H1 (cell line): ENCODE measurements around the gene ISL2. TPM values are rescaled to one million over a fixed set of nuclear protein-coding genes. Genes with fewer than 3 reads are reported as not detected.

Experiments
- CTCF ChIA-PET: fragments of 300-600 bp; sonication (Branson Sonifier 250); formaldehyde crosslinking; loops from one replicate; lab custom pipeline; 2021; ENCODE audit not compliant: partially characterized antibody; lab: Charles Lee
- POLR2A ChIA-PET: fragments of 300-600 bp; sonication (Branson Sonifier 250); formaldehyde crosslinking; loops from one replicate; lab custom pipeline; 2021; ENCODE audit warnings: inconsistent platforms; ENCODE audit not compliant: partially characterized antibody; lab: Charles Lee
- DNase-seq, 2 experiments: peaks; one replicate each; pipeline versions ENCODE4 v3.0.0 to v3.0.0-alpha.2; 2010 to 2022; ENCODE audit warnings: low spot score in 2 of 2, low read depth in 1 of 2, mixed read lengths in 1 of 2
- FAIRE-seq: peaks from 2 replicates; lab custom pipeline; 2011; peaks lifted over from hg19 to GRCh38; lab: Jason Lieb, UNC
- H2AFZ ChIP-seq: 2 replicates; pipeline ENCODE4 v1.8.1; 2012; ENCODE audit warnings: low read length, inconsistent platforms
- H2AK5ac ChIP-seq: 2 replicates; pipeline ENCODE4 v1.6.1; 2013; ENCODE audit warnings: low read depth, low read length
- H2BK120ac ChIP-seq: replicated peaks from 2 replicates; pipeline ENCODE3; 2013; ENCODE audit warnings: low read depth, low read length, inconsistent platforms
- H2BK12ac ChIP-seq: 2 replicates; pipeline ENCODE4 v1.6.1; 2013; ENCODE audit warnings: low read depth, low read length
- H2BK15ac ChIP-seq: 2 replicates; pipeline ENCODE4 v1.6.1; 2013; ENCODE audit warnings: low read length
- H2BK20ac ChIP-seq: 2 replicates; pipeline ENCODE4 v1.6.1; 2013; ENCODE audit warnings: low read length
- H2BK5ac ChIP-seq: 2 replicates; pipeline ENCODE4 v1.6.1; 2013; ENCODE audit warnings: low read depth, low read length
- H3K14ac ChIP-seq: 2 replicates; pipeline ENCODE4 v1.6.1; 2013; ENCODE audit warnings: inconsistent platforms; ENCODE audit not compliant: insufficient read length
- H3K18ac ChIP-seq: 2 replicates; pipeline ENCODE4 v1.6.1; 2013; ENCODE audit warnings: low read length; ENCODE audit errors: extremely low read depth
- H3K23ac ChIP-seq: 2 replicates; pipeline ENCODE4 v1.6.1; 2013; ENCODE audit warnings: inconsistent platforms; ENCODE audit not compliant: insufficient read length
- H3K23me2 ChIP-seq: 2 replicates; pipeline ENCODE4 v1.6.1; 2013; ENCODE audit warnings: low read depth, low read length
- H3K27ac ChIP-seq: 2 replicates; pipeline ENCODE4 v1.6.1; 2011; ENCODE audit warnings: low read depth, low read length, inconsistent platforms
- H3K27me3 ChIP-seq, 4 experiments: replicated peaks in 1 of 4; 1 replicate in 1 of 4; 2 replicates in 3 of 4; pipeline versions ENCODE4 v1.6.1 to v1.8.1; 2011 to 2013; ENCODE audit warnings: low read length in 3 of 4, mild to moderate bottlenecking in 3 of 4, inconsistent platforms in 2 of 4, mixed read lengths in 2 of 4, moderate library complexity in 1 of 4; ENCODE audit not compliant: control insufficient read depth in 3 of 4, insufficient read depth in 3 of 4; ENCODE audit errors: extremely low read depth in 1 of 4
- H3K36me3 ChIP-seq, 4 experiments: 2 replicates each; pipeline versions ENCODE4 v1.6.1 to v1.8.1; 2011 to 2013; ENCODE audit warnings: mild to moderate bottlenecking in 4 of 4, low read length in 3 of 4, moderate library complexity in 2 of 4, control low read depth in 1 of 4, inconsistent platforms in 1 of 4; ENCODE audit not compliant: insufficient read depth in 4 of 4, control insufficient read depth in 2 of 4
- H3K4ac ChIP-seq: replicated peaks from 2 replicates; pipeline ENCODE3; 2013; ENCODE audit warnings: low read length, low read depth, mixed read lengths, inconsistent platforms; ENCODE audit not compliant: insufficient read length
- H3K4me1 ChIP-seq, 4 experiments: replicated peaks in 1 of 4; 1 replicate in 1 of 4; 2 replicates in 3 of 4; pipeline versions ENCODE4 v1.6.1 to v1.8.1; 2011 to 2013; ENCODE audit warnings: low read length in 3 of 4, inconsistent platforms in 2 of 4, mixed read lengths in 1 of 4; ENCODE audit not compliant: insufficient read depth in 4 of 4, control insufficient read depth in 3 of 4
- H3K4me2 ChIP-seq, 2 experiments: 2 replicates each; pipeline versions ENCODE4 v1.6.1 to v1.8.1; 2011 to 2013; ENCODE audit warnings: low read depth in 2 of 2, low read length in 2 of 2, control low read depth in 1 of 2, inconsistent platforms in 1 of 2, mild to moderate bottlenecking in 1 of 2; ENCODE audit not compliant: insufficient read depth in 1 of 2
- H3K4me3 ChIP-seq, 4 experiments: fragments of 200-600, 300-600 bp in 1 of 4; sonication (generic), shearing (Covaris generic), sonication (Bioruptor Twin) in 1 of 4; 2 replicates each; pipeline versions ENCODE4 v1.5.1 to v1.8.1; 2011 to 2016; ENCODE audit warnings: low read length in 4 of 4, low read depth in 3 of 4, control low read depth in 2 of 4, inconsistent platforms in 2 of 4, mild to moderate bottlenecking in 2 of 4, mixed read lengths in 1 of 4, moderate library complexity in 1 of 4; ENCODE audit not compliant: insufficient read depth in 2 of 4; ENCODE audit errors: extremely low read depth in 1 of 4
- H3K56ac ChIP-seq: replicated peaks from 2 replicates; pipeline ENCODE3; 2013; ENCODE audit warnings: low read depth, mild to moderate bottlenecking, mixed read lengths, low read length, inconsistent platforms; ENCODE audit not compliant: insufficient read length
- H3K79me1 ChIP-seq: 2 replicates; pipeline ENCODE4 v1.6.1; 2013; ENCODE audit warnings: low read depth, low read length, control low read depth
- H3K79me2 ChIP-seq, 2 experiments: 2 replicates each; pipeline versions ENCODE4 v1.6.1 to v1.8.1; 2012 to 2013; ENCODE audit warnings: low read length in 2 of 2, mild to moderate bottlenecking in 2 of 2, inconsistent platforms in 1 of 2; ENCODE audit not compliant: insufficient read depth in 2 of 2, control insufficient read depth in 1 of 2
- H3K9ac ChIP-seq, 4 experiments: replicated peaks in 1 of 4; 1 replicate in 1 of 4; 2 replicates in 3 of 4; pipeline versions ENCODE4 v1.6.1 to v1.8.1; 2011 to 2013; ENCODE audit warnings: low read depth in 3 of 4, low read length in 3 of 4, control low read depth in 2 of 4, mild to moderate bottlenecking in 2 of 4, moderate library complexity in 2 of 4, inconsistent platforms in 1 of 4; ENCODE audit errors: extremely low read depth in 1 of 4
- H3K9me3 ChIP-seq, 2 experiments: 2 replicates each; pipeline versions ENCODE4 v1.6.1 to v1.8.1; 2012 to 2013; ENCODE audit warnings: mild to moderate bottlenecking in 2 of 2, moderate library complexity in 2 of 2, control low read depth in 1 of 2, inconsistent platforms in 1 of 2, low read depth in 1 of 2, low read length in 1 of 2, mixed read lengths in 1 of 2; ENCODE audit not compliant: insufficient read depth in 2 of 2
- H4K20me1 ChIP-seq, 2 experiments: replicated peaks in 1 of 2; 2 replicates each; pipeline versions ENCODE3 to v1.8.1; 2011 to 2013; ENCODE audit warnings: inconsistent platforms in 2 of 2, low read length in 2 of 2, mild to moderate bottlenecking in 1 of 2; ENCODE audit not compliant: insufficient read depth in 2 of 2, control insufficient read depth in 1 of 2
- H4K5ac ChIP-seq: 2 replicates; pipeline ENCODE4 v1.6.1; 2013; ENCODE audit warnings: low read length, low read depth, mixed read lengths, inconsistent platforms; ENCODE audit not compliant: insufficient read length
- H4K8ac ChIP-seq: 2 replicates; pipeline ENCODE4 v1.8.0; 2013; ENCODE audit warnings: mild to moderate bottlenecking, moderate library complexity, low read length, inconsistent platforms; ENCODE audit not compliant: insufficient read depth; ENCODE audit errors: extremely low read depth
- H4K91ac ChIP-seq: replicated peaks from 2 replicates; pipeline ENCODE3; 2013; ENCODE audit warnings: low read length, mixed read lengths, inconsistent platforms; ENCODE audit not compliant: insufficient read length
- ATF3 ChIP-seq: IDR thresholded peaks from 2 replicates; pipeline ENCODE4 v1.6.1; 2011; ENCODE audit warnings: low read depth, mild to moderate bottlenecking, low read length; ENCODE audit not compliant: insufficient read depth
- BACH1 ChIP-seq: IDR thresholded peaks from 2 replicates; pipeline ENCODE4 v1.6.1; 2012; ENCODE audit warnings: low read length, improper control_type of control experiment
- EZH2 ChIP-seq: fragments of 200-600 bp; sonication (generic); IDR thresholded peaks from 2 replicates; pipeline ENCODE4 v1.7.1; 2012; ENCODE audit warnings: low read depth, mild to moderate bottlenecking, moderate library complexity, low read length, inconsistent platforms; ENCODE audit not compliant: severe bottlenecking
- HDAC6 ChIP-seq: IDR thresholded peaks from one replicate; pipeline ENCODE4 v1.7.1; 2012; ENCODE audit warnings: low read depth, mild to moderate bottlenecking, inconsistent platforms, low read length, moderate library complexity
- POLR2AphosphoS5 ChIP-seq: IDR thresholded peaks from 2 replicates; pipeline ENCODE4 v1.6.1; 2011; ENCODE audit warnings: low read depth, low read length
- SRF ChIP-seq: IDR thresholded peaks from 2 replicates; pipeline ENCODE4 v1.6.1; 2011; ENCODE audit warnings: mild to moderate bottlenecking, low read depth, low read length, moderate library complexity
- TAF1 ChIP-seq: IDR thresholded peaks from 2 replicates; pipeline ENCODE4 v1.6.1; 2011; ENCODE audit warnings: mild to moderate bottlenecking, low read depth, low read length
- TEAD4 ChIP-seq: IDR thresholded peaks from 2 replicates; pipeline ENCODE4 v1.6.1; 2012; ENCODE audit warnings: low read depth, low read length, inconsistent platforms, mixed read lengths
- WGBS, 2 experiments: shearing (Covaris generic) in 1 of 2; methylation state at CpG; one replicate each; pipeline versions ENCODE4 v1.1.6 to v1.1.7; 2013 to 2015; ENCODE audit warnings: low lambda C conversion rate in 2 of 2, mixed read lengths in 2 of 2, inconsistent platforms in 1 of 2, low coverage in 1 of 2, missing lambda C conversion rate in 1 of 2; ENCODE audit not compliant: insufficient replicate concordance in 2 of 2, insufficient coverage in 1 of 2, insufficient read length in 1 of 2; ENCODE audit errors: extremely low coverage in 1 of 2, missing lambda C conversion rate in 1 of 2; 5-methylcytosine and 5-hydroxymethylcytosine counted together
- polyA plus RNA-seq, 7 experiments: library from polyadenylated mRNA; depleted of rRNA in 3 of 7; stranded (reverse) in 5 of 7; unstranded in 2 of 7; fragments of >200 nt in 5 of 7; fragments of 200-250 nt in 2 of 7; gene quantifications; 1 replicate in 5 of 7; 2 replicates in 1 of 7; 4 replicates in 1 of 7; pipeline versions ENCODE4 v1.2.1 to v1.2.3, GENCODE V29; 2011 to 2013; ENCODE audit warnings: missing spikeins in 2 of 7, mixed read lengths in 2 of 7
- total RNA-seq: library from RNA; stranded (reverse); fragmentation: NEBNext Ultra II Directional; extraction: Animal tissue kit (Norgen Biotek cat#: 25700); gene quantifications from 2 replicates; pipeline ENCODE4 v1.2.1, GENCODE V29; 2021

ISL2 gene
- total and polyA plus RNA-seq, 2 of the 8 experiments (the other 6 are each of a cell fraction or from before 2014, with no cell fraction given): 0.32 to 0.99 TPM

GRCh38 chr15:76309601-76310330 lies 26.8 kb upstream of the ISL2 start:
- TF ChIP-seq ATF3 (no peak), TAF1 (no peak), BACH1 (no peak), EZH2 (no peak), HDAC6 (no peak), SRF (no peak), TEAD4 (no peak), POLR2AphosphoS5 (no peak)
- H3K27ac ChIP-seq: no peak overlapping the region
- WGBS, 2 experiments: 92% methylated on average over 13 of the region's 13 CpGs; no CpG with 5 or more reads in 1 of the 2 experiments
- H3K79me2 ChIP-seq: peaks cover 0 to 49% of the 10 kb centered on the region in 2 experiments; a peak in 2 of 4 replicates
- DNase-seq: no peak
- no peak overlapping the region for H3K4ac ChIP-seq
- H3K56ac ChIP-seq: no peak overlapping the region
- no peak for FAIRE-seq
- H3K36me3 ChIP-seq: no peaks in the 10 kb centered on the region
- H3K27me3 ChIP-seq: no peaks in the 10 kb centered on the region; a peak in 1 of 7 replicates
- peaks cover 0 to 2% of the 10 kb centered on the region in 2 experiments; a peak in 1 of 4 replicates for H3K9me3 ChIP-seq
- ChIA-PET CTCF (interaction anchor here (1.0 to 1.3 kb wide), 5 partner anchors 13 to 24 kb away, joined by 3 to 5 read pairs (median 3); no protein-coding TSS in a partner anchor), POLR2A (interaction anchor here (0.9 kb wide), 2 partner anchors 10 to 75 kb away, joined by 3 read pairs; no protein-coding TSS in a partner anchor)
- H2BK15ac ChIP-seq: no peak overlapping the region
- H2BK20ac ChIP-seq: no peak overlapping the region
- H2AFZ ChIP-seq: no peak overlapping the region
- peak overlapping the region in 1 of 4 experiments; percentile 32; a peak in 1 of 7 replicates for H3K9ac ChIP-seq
- H3K14ac ChIP-seq: no peak overlapping the region
- peaks cover 0 to 2% of the 10 kb centered on the region in 2 experiments for H4K20me1 ChIP-seq
- no peak overlapping the region for H3K18ac ChIP-seq
- no peak overlapping the region for H2BK5ac ChIP-seq
- peak overlapping the region; percentile 36; the same call in 1 of the 2 replicates for H4K8ac ChIP-seq
- H2BK12ac ChIP-seq: no peak overlapping the region
- H2AK5ac ChIP-seq: no peak overlapping the region
- H3K4me2 ChIP-seq: peak overlapping the region; percentile 68 to 96; a peak in 2 of 4 replicates
- no peak overlapping the region for H2BK120ac ChIP-seq
- peaks cover 0 to 3% (median 0%) of the 10 kb centered on the region in 4 experiments; a peak in 1 of 7 replicates for H3K4me1 ChIP-seq
- H3K23me2 ChIP-seq: peaks cover 8% of the 10 kb centered on the region
- peak overlapping the region in 2 of 4 experiments; percentile 73 to 87; a peak in 4 of 8 replicates for H3K4me3 ChIP-seq
- H3K79me1 ChIP-seq: no peaks in the 10 kb centered on the region; the same call in 1 of the 2 replicates
- H4K91ac ChIP-seq: no peak overlapping the region
- H3K23ac ChIP-seq: no peak overlapping the region
- no peak overlapping the region for H4K5ac ChIP-seq
